Measurements from ENCODE around the gene TGM2.

TGM2 gene

GRCh38 chr20:38175304-38176180 is 10.5 kb upstream of the TGM2 start:
- H3K4me3 ChIP-seq (ENCODE audit: low read length): no peak overlapping the region
- no peak for TF ChIP-seq ZNF274 (IDR thresholded peaks at IDR 0.05; ENCODE audit: low read depth, low read length)

GRCh38 chr20:38173237-38174156 is 8.4 kb upstream of the TGM2 start:
- no peak overlapping the region for H3K4me3 ChIP-seq (ENCODE audit: low read length)
- TF ChIP-seq ZNF274 (IDR thresholded peaks at IDR 0.05; ENCODE audit: low read depth, low read length): no peak

GRCh38 chr20:38172408-38172807 is 7.3 kb upstream of the TGM2 start:
- no peak overlapping the region for H3K4me3 ChIP-seq (ENCODE audit: low read length)
- no peak for TF ChIP-seq ZNF274 (IDR thresholded peaks at IDR 0.05; ENCODE audit: low read depth, low read length)

GRCh38 chr20:38171675-38172043 is 6.6 kb upstream of the TGM2 start:
- no peak for TF ChIP-seq ZNF274 (IDR thresholded peaks at IDR 0.05; ENCODE audit: low read depth, low read length)
- no peak overlapping the region for H3K4me3 ChIP-seq (ENCODE audit: low read length)

- TF ChIP-seq ZNF274 (IDR thresholded peaks at IDR 0.05; ENCODE audit: low read depth, low read length): no peak
These were observed 6.0 kb upstream of the TGM2 start for GRCh38 chr20:38170826-38171674.

GRCh38 chr20:38170219-38170825 is 5.3 kb upstream of the TGM2 start:
- H3K4me3 ChIP-seq (ENCODE audit: low read length): no peak overlapping the region
- TF ChIP-seq ZNF274 (IDR thresholded peaks at IDR 0.05; ENCODE audit: low read depth, low read length): no peak

More at GRCh38 chr20:38170826-38171674, 6.0 kb upstream of the TGM2 start:
- H3K4me3 ChIP-seq (ENCODE audit: low read length): no peak overlapping the region

GRCh38 chr20:38169636-38170193 is 4.6 kb upstream of the TGM2 start:
- no peak overlapping the region for H3K4me3 ChIP-seq (ENCODE audit: low read length)
- TF ChIP-seq ZNF274 (IDR thresholded peaks at IDR 0.05; ENCODE audit: low read depth, low read length): no peak

- TF ChIP-seq ZNF274 (IDR thresholded peaks at IDR 0.05; ENCODE audit: low read depth, low read length): no peak
- no peak overlapping the region for H3K4me3 ChIP-seq (ENCODE audit: low read length)
These were observed 3.9 kb upstream of the TGM2 start for GRCh38 chr20:38168791-38169589.

GRCh38 chr20:38167851-38168760 is 3.0 kb upstream of the TGM2 start:
- no peak overlapping the region for H3K4me3 ChIP-seq (ENCODE audit: low read length)
- TF ChIP-seq ZNF274 (IDR thresholded peaks at IDR 0.05; ENCODE audit: low read depth, low read length): no peak

- no peak overlapping the region for H3K4me3 ChIP-seq (ENCODE audit: low read length)
- TF ChIP-seq ZNF274 (IDR thresholded peaks at IDR 0.05; ENCODE audit: low read depth, low read length): no peak
These were observed 2.3 kb upstream of the TGM2 start for GRCh38 chr20:38167328-38167850.

GRCh38 chr20:38166703-38167233 is 1.7 kb upstream of the TGM2 start:
- no peak for TF ChIP-seq ZNF274 (IDR thresholded peaks at IDR 0.05; ENCODE audit: low read depth, low read length)
- no peak overlapping the region for H3K4me3 ChIP-seq (ENCODE audit: low read length)
